ENCODE measurements around the gene TAPT1.
A peak's percentile ranks its signal among the peaks of the same experiment; 100 is the strongest.

TAPT1 gene

GRCh38 chr4:16243285-16243684 lies 17.0 kb upstream of the TAPT1 start:
- DNase-seq, result no peak

GRCh38 chr4:16240300-16240699 lies 14.0 kb upstream of the TAPT1 start:
- DNase-seq, result no peak

- no peak for DNase-seq
These were observed 12.8 kb upstream of the TAPT1 start for GRCh38 chr4:16239086-16239485.

GRCh38 chr4:16238327-16238726 lies 12.1 kb upstream of the TAPT1 start:
- no peak for DNase-seq

GRCh38 chr4:16237715-16238114 lies 11.4 kb upstream of the TAPT1 start:
- DNase-seq, result no peak

- no peak for DNase-seq
These were observed 10.2 kb upstream of the TAPT1 start for GRCh38 chr4:16236402-16237023.

- no peak for DNase-seq
These were observed 8.9 kb upstream of the TAPT1 start for GRCh38 chr4:16235209-16235608.

GRCh38 chr4:16233569-16234177 lies 7.4 kb upstream of the TAPT1 start:
- DNase-seq, result no peak

GRCh38 chr4:16231570-16232245 lies 5.4 kb upstream of the TAPT1 start:
- DNase-seq, result no peak

- DNase-seq, result no peak
These were observed 4.0 kb upstream of the TAPT1 start for GRCh38 chr4:16230308-16230707.

- no peak for DNase-seq
These were observed 3.3 kb upstream of the TAPT1 start for GRCh38 chr4:16229604-16230003.

GRCh38 chr4:16227462-16227868 lies 1.2 kb upstream of the TAPT1 start:
- no peak for DNase-seq

GRCh38 chr4:16226816-16227461 lies 668 bp upstream of the TAPT1 start:
- peak; percentile 20 for DNase-seq

- DNase-seq, result no peak
These were observed 956 bp downstream of the TAPT1 start for GRCh38 chr4:16225167-16225862.

GRCh38 chr4:16224264-16225166 lies 1.8 kb downstream of the TAPT1 start:
- no peak for DNase-seq

GRCh38 chr4:16222957-16223527 lies 3.2 kb downstream of the TAPT1 start:
- no peak for DNase-seq

GRCh38 chr4:16218950-16219349 lies 7.3 kb downstream of the TAPT1 start:
- DNase-seq, result no peak

- DNase-seq, result no peak
These were observed 8.8 kb downstream of the TAPT1 start for GRCh38 chr4:16217300-16218051.

- DNase-seq, result no peak
These were observed 13.2 kb downstream of the TAPT1 start for GRCh38 chr4:16213121-16213520.

GRCh38 chr4:16212138-16212782 lies 14.0 kb downstream of the TAPT1 start:
- DNase-seq, result no peak

- DNase-seq, result no peak
These were observed 18.9 kb downstream of the TAPT1 start for GRCh38 chr4:16207409-16207808.

All from activated CD4-positive, alpha-beta T cell treated with anti-CD3 and anti-CD28 coated beads for 1 hour (primary cell).